ENCODE data around the gene DDHD1. TPM values are rescaled to one million over a fixed set of nuclear protein-coding genes. Genes with fewer than 3 reads are reported as not detected.

The DDHD1 gene
- total RNA-seq, 1 experiment from 2014 or later = 10.6 TPM

- ATAC-seq (peak; percentile 55), DNase-seq (ENCODE audit: low read depth, low spot score) (no peak)
- BruUV-seq (replicated peaks) = no TSS peak
- ChIA-PET CTCF (no interaction called here), POLR2A (no interaction called here)
- Histone ChIP-seq H3K27me3 (ENCODE audit: control insufficient read depth, insufficient read depth, low read length) (no peaks in the 10 kb centered on the region), H3K36me3 (ENCODE audit: control insufficient read depth, insufficient read depth, low read length) (no peaks in the 10 kb centered on the region; the same call in none of the 2 replicates), H3K9me3 (ENCODE audit: control insufficient read depth, insufficient read depth, low read depth, low read length) (no peaks in the 10 kb centered on the region), H3K27ac (ENCODE audit: low read length) (peak overlapping the region; percentile 74), H3K4me1 (ENCODE audit: control insufficient read depth, insufficient read depth, low read length) (no peaks in the 10 kb centered on the region), H3K4me3 (ENCODE audit: low read depth in 2 of 2, low read length in 2 of 2) (peak overlapping the region; percentile 74 to 82)
- in situ Hi-C loops (cut with HindIII; ENCODE audit: low pct_unique_long_range_greater_than_20kb, low sequenced_read_pairs) = no loop called here
- intact Hi-C loops (cut with micrococcal nuclease; ENCODE audit: unreplicated experiment) = no loop called here
- peak; percentile 13; the same call in 1 of the 2 replicates for TF ChIP-seq CTCF (IDR thresholded peaks at IDR 0.05)
- no peak for TF ChIP-seq POLR2AphosphoS5 (IDR thresholded peaks at IDR 0.05; ENCODE audit: low read depth, low read length)
- no peak for TF ChIP-seq SIN3A (IDR thresholded peaks at IDR 0.05; ENCODE audit: borderline replicate concordance, insufficient read depth, low read depth, low read length)
Measured at GRCh38 chr14:53151523-53152183, 1.5 kb downstream of the DDHD1 start.

DNA sequence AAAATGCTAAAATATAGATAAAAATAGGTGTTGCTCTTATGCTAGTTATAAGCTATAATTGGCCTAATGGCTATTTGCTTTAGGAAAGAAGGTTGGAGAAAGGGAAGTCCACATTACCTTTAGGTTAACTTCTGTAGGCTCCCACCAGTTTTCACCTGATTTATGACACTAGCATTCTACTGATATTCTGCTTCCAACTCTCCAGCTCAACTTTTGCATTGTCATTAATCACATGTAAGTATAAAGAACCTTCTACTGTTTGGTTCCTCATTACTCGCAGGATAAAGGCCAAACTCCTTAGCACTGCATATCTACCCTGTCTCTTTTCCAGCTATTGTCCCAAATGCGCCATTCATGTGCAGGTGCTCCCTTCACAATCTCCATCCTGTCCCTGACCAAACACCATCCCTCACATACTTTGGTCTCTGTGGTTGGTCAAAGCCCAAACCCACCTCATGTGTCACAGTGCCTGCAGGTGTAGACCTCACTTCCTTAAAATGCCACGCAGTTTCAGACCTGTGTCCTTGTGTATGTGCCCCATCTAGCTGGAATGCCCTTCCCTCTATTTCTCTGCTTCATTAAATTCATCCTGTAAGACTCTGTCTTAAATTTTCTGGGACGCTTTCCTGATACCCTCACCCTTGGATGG lies 3.3 kb downstream of the DDHD1 start:
- no peak overlapping the region for H3K4me3 ChIP-seq (ENCODE audit: low read depth in 2 of 2, low read length in 2 of 2)
- in situ Hi-C loops (cut with HindIII; ENCODE audit: low pct_unique_long_range_greater_than_20kb, low sequenced_read_pairs) = no loop called here
- ChIA-PET POLR2A (no interaction called here), CTCF (no interaction called here)
- H3K27me3 ChIP-seq (ENCODE audit: control insufficient read depth, insufficient read depth, low read length) = no peaks in the 10 kb centered on the region
- no peak for ATAC-seq
- no peaks in the 10 kb centered on the region for H3K4me1 ChIP-seq (ENCODE audit: control insufficient read depth, insufficient read depth, low read length)
- no peak for TF ChIP-seq SIN3A (IDR thresholded peaks at IDR 0.05; ENCODE audit: borderline replicate concordance, insufficient read depth, low read depth, low read length)
- TF ChIP-seq CTCF (IDR thresholded peaks at IDR 0.05) = no peak
- no peak for TF ChIP-seq TCF7L2 (IDR thresholded peaks at IDR 0.05; ENCODE audit: low read depth, low read length)
- no peak for TF ChIP-seq REST (IDR thresholded peaks at IDR 0.05; ENCODE audit: insufficient read depth in 1 of 2, low read depth in 2 of 2, low read length in 1 of 2)
- TF ChIP-seq POLR2AphosphoS5 (IDR thresholded peaks at IDR 0.05; ENCODE audit: low read depth, low read length) = no peak
- no peaks in the 10 kb centered on the region; the same call in none of the 2 replicates for H3K36me3 ChIP-seq (ENCODE audit: control insufficient read depth, insufficient read depth, low read length)
- BruUV-seq (replicated peaks) = no TSS peak
- DNase-seq (ENCODE audit: low read depth, low spot score) = no peak
- intact Hi-C loops (cut with micrococcal nuclease; ENCODE audit: unreplicated experiment) = no loop called here
- H3K9me3 ChIP-seq (ENCODE audit: control insufficient read depth, insufficient read depth, low read depth, low read length) = no peaks in the 10 kb centered on the region
- no peak overlapping the region for H3K27ac ChIP-seq (ENCODE audit: low read length)
